HG03521 (cell line): ENCODE results near the gene SCMH1.
A peak's percentile ranks its signal among the peaks of the same experiment; 100 is the strongest.

Experiments used
- ATAC-seq: cut with Tn5 transposase; IDR thresholded peaks from one replicate; pipeline ENCODE4 v1.9.1; 2021; ENCODE audit warnings: mild to moderate bottlenecking, moderate library complexity; ENCODE audit not compliant: unreplicated experiment

The SCMH1 gene

DNA sequence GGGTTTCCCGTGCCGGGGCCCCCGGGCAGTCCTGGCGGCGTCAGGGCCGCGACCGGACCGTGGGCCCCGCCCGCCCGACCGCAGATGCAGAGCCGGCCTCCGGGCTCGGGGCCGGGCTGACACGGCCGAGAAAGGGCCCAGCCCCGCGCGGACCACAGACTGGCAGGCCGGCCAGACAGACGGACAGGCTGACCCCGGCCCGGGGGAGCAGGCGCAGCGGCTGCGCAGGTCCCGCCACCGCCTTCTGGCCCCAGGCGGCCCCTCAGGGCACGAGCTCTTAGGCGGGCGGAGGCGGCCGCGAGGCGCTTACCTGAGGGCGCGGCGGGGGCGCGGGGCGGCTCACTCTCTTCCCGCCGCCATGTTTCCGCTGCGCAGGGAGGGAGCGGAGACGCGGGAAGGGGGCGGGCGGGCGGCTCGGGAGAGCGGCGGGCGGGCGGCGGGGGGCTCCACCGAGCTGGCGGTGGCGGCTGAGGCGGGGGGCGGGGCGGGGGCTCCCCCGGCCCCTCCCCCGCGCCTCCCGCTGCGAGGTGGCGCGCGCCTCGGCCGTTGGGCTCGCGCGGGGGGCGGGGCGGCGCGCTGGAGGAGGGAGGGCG, at the start of gene SCMH1:
Gene SCMH1 (minus strand): TSS at position 558 of the 593 bp plus-strand sequence. CDS start 56,173 bp downstream, outside the sequence.
- ATAC-seq, result peak; percentile 39

DNA sequence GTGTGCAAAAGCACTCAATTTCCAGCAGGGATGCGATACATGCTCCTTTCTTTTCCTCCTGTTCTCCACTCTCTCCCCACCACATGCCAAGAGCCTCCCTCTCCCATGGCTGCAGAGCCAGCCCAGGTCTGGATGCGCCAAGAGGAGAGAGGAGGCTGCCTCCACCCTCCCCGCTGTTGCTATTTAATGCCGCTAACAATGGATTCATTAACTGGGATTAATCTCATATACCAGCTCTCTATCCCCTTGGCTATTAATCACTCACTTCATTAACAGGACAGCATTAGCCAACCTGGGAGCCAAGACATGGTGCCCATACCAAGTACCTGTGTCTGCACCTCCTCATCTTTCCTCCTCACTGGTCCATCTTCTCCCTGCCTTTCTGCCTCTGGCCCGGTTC, 49.1 kb upstream of the SCMH1 start:
- ATAC-seq, result no peak

DNA sequence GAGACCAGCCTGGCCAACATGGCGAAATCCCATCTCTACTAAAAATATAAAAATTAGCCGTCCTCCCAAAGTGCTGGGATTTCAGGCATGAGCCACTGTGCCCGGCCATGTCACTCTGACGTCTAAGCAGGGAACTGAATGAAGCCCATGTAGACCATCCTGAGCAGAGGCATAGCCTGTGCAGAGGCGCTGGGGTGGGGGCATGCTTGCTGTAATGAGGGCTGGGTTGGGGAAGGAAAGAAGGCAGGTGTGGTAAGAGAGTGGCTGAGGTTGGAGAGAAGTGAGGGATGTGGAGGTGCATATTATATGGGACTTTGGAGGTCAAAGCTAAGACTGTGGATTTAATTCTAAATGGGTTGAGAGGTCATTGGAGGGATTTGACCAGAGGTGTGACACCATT, 47.1 kb upstream of the SCMH1 start:
- no peak for ATAC-seq

DNA sequence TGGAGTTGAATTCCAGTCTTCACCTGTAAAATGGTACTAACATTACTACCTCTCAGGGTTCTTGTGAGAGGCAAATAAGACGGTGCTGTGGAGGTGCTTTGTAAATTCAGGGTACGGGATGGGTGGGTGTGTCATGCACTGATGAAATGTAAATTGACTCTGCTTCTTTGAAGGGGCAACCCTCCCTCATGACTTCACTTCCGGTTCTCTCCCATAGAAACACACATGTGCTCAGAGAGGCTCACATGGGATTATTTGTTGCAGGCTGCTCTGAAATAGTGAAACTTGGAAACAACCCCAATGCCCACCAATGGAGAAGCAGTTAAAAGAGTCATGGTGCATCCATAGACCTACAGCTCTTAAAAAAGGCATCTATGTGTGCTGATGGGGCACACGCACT, 44.9 kb upstream of the SCMH1 start:
- ATAC-seq, result no peak

DNA sequence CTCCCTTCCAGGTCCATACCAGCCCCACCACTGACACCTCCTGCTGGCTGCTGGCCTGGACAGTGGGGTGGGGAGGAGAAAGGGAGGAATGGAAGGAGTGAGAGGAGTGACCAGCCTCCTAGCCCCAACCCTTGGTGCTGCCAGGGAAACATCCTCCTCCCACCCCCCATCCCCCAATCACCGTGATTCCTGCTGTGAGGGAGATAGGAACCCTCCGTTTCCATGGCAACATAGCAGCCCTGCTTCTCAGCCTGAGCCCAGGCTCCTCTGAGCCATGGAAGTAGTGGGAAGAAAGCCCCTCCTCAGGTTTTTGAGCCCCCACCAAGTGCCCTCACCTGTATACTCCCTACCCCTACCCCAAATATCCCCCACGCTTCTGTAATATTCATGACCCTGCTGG, 44.4 kb upstream of the SCMH1 start:
- no peak for ATAC-seq

DNA sequence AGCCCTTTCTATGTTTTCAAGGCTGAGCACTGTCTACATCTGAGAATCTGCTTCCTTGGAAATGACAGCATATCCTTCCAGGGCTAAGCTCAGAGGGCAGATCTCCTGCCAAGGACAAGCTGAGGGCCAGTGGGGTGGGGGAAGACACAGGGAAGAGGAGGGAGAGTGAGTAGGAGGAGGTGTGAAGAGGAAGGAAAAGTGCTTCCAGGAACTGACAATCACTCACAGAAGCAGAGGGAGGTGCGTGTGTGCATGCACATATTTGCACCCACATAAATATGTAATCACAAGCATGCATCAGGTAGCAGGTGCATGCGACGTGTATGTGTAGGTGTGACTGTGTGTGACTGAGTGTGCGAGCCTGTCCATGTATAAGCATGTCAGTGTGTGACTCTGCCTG, 43.7 kb upstream of the SCMH1 start:
- no peak for ATAC-seq

DNA sequence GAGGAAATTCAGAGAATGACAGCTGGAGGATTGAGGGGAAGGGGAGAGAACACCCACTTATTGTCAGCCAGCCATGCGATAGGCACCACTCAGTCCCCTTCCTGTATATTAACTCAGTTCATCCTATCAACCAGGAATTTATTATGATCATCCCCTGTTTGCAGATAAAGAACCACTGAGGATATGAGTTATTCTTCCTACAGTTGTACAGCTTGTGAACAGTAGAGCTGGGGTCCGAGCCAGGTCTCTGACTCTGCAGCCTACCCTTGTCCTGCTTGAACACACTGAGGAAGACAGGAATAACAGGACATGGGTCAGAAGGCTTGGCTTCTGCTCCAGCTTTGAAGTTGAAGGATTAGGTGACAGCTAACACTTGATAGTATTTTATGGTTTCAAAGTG, 42.0 kb upstream of the SCMH1 start:
- ATAC-seq, result no peak

DNA sequence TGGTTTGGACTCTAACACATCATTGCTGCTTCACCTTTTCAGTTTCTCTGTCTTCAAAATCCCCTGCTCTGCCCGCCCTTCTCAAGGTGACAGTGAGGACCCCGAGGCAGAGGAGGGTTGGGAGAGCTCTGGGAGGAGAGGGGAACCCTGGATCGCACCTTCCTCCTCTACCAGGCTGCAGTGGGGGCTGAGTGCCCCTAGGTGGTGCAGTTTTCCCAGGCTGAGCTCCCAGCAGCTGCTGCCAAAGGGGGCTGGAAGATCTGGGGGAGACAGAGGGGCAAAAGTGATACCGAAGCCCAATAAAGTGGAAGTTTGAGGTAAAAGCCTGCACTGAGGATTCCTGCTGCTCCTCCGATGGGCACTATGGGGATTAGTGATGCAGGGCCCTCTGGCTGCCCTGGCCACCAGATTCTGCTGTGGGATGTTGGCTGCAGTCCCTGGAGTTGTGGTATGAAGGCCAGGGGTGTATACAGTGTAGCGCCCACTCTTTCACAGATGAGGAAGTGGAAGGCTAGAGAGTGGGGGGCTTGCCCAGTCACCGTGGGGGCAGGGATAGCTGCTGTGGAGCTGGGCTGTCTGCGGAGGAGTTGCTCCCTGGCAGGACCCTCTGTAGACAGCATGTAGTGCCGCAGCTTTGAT, 40.7 kb upstream of the SCMH1 start:
- no peak for ATAC-seq

DNA sequence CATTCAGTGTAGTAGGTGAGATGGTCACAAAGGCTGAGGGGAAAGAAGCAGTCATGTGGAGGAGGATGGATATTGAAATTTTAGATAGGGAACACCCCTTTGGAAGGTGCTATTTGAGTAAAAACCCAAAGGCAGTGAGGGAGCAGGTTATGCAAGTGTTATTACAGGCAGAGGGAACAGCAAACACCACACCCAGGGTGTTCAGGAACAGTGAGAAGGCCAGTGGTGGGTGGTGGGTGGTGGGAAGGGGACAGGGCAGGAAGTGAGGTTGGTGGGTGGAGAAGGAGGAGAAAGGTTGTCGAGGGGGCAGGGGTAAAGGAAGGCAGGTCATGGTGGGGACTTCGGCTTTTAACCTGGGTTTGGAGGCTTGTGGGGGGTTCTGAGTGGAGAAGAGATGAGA, 39.2 kb upstream of the SCMH1 start:
- ATAC-seq, result no peak

DNA sequence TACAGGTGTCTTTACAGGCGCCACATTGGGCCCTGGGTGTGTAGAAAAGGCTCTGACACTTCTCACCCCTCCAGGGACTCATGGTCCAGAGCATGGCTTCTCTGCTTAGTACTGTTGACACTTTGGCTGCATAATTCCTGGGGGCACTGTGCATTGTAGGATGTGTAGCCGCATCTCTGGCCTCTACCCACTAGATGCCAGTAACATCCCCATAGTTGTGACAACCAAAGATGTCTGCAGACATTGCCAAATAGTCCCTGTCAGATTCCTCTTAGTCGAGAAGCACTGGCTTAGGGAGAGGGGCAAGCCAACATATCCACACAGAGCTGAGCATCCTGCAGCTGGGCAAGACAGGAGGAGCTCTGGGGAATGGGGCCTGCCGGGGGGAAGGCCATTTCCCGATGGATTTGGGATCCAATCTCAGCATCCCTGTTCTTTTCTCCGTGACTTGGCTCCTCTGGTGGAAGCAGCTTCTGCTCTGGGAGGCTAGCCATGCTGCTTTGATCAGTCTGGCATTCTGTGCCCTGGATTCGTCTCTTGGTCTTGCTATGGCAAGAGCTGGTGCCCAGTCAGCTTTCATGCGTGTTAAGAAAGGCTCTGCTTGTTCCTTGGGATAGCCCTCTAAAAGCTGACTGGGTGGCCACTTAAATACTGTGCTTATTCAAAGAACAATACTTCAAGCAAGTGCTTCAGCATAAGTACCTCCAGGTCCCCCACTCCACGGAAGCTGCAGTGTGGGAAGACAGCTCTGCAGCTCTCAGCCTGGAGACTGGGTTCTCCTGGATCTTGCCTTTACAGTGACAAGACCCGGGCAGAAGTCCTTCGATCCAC, 38.3 kb upstream of the SCMH1 start:
- ATAC-seq, result no peak

DNA sequence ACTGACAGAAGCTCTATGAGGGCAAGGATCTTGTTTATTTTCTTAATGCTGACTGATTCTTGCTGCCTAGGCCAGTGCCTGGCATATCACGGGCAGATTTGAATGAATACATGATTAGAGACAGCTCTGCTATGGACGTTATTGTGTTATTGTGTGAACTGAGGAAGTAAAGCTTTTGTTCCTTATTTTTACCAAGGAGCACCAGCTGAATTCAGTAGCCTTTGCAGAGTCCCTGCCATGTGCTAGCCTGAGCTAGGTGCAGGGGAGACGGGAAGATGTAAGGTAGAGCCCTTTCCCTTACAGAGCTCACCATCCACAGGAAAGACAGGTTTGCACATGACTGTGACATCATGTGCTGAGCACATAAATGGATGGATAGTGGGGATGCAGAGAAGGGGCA, 36.0 kb upstream of the SCMH1 start:
- no peak for ATAC-seq

DNA sequence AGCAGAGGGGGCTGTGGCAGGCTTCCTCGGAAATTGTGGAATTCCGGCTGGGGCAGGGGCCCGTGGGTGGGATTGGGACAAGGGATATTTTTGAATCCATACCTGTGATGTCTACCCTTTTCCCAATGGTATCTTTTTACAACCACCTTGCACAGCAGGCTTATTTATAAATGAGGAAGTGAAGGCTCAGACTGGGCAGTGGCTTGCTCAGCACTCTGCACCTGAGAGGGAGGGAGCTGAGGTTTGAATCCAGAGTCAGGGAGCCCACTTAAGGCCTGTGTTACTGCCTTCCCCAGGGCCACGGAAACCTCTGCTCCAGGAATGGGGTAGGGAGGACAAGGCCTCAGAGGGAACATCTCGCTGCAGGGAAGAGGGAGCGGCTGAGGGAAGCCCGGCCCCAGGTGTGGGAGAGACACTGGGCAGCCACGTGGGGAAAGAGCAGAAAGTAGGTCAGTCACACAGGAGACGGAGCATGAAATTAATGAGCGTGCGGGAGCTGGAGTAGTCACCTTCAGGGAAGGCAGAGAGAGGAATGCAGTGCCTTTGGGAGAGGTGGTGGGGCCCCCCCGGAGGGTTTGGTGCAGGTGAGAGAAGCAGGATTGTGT, 35.4 kb upstream of the SCMH1 start:
- no peak for ATAC-seq

DNA sequence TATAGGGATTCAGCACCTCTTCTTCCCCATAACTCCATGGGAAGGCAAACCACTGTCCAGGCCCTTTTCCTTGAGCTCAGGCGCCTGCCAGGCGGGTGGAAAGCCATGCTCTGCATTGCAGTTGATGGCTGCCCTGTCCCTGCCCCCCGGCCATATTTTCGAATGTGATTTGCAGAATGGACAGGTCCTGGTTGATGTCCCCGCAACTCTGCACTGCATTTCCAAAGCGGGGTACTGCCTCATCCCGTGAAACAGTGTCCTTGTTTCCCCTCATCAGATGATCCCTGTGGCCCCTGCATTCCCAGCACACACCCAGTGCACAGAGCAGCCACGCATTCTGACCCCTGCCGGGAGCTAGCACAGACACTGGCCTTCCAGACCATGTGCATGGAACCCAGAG, 33.7 kb upstream of the SCMH1 start:
- no peak for ATAC-seq

DNA sequence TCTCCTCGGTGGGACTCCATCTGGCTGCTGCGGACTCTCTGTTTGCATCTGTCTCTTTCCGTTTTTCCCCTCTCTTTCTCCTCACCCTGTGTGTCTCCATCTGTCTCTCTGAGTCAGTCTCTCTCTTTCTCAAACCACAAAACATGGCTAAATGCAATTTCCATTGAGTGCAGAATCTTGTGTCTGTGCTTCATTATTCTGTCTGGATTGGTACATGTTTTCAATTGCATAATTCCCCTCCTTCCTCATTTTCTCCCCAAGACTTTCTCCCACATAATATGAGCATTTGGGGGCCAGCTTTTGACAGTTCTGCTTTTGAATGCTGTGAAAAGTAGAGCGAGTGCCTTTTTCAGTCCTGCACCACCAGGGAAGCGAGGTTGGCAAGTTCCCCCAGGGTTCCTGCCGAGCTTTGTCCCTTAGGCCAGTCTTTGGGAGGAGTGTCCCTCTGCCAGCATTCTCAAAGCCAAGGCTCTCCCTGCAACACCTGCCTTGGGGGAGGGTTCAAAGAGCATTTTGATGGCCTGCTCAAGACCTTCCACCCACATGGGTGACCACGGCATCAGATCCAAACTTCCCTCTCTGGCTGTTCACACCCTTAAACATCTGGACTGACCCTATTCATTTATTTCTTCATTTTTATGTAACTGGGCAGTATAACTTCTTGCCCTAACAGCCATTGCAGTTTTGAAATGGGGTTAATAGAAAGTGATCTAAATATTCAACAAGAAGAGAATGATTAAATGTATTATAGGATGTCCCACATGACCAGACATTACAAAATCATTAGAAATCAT, 32.8 kb upstream of the SCMH1 start:
- ATAC-seq, result no peak

DNA sequence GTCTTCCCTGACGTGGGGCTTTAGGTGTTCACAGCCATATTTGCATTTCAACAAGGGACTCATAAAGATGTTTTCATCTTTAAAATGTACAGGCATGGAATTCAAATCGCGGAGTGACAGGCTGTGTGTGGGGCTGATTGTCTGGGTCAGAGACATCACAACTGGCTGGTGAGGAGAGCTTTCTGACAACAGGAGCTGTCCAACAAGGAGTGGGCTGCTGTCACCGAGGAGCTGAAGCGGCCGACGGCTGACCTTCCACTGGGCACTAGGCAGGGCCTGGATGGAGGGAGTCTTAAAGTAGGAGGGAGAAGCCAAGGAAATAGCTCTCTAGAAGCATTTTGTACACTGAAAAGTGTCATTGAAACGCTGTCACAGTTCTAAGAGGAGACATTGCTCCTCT, 30.5 kb upstream of the SCMH1 start:
- no peak for ATAC-seq

DNA sequence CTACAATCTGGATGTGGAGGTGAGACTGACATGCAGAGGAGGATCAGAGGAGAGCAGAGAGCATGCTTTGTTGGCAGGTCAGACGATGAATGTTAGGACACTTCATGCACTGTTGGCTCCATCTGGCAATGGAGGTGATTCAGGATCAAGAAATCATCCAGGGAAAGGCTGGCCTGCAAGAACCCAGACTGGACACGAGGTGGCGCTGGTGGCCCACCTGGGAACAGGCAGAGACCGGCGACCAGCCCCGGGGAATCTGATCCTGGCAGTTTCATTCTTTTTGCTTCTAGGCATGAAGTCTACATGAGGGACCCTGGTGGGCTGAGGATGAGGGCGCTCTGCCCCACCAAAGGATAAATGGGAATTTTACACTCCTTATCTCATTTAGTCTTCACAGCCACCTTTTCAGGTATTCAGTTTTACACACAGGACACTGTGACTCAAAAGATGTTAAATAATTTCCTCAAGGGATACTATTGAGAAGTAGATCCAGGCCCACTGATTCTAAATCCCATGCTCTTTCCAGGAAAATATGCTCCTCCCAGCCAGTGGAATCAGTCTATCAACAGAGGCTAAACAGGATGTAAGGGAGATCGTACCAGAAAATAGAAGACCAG, 26.2 kb upstream of the SCMH1 start:
- no peak for ATAC-seq

DNA sequence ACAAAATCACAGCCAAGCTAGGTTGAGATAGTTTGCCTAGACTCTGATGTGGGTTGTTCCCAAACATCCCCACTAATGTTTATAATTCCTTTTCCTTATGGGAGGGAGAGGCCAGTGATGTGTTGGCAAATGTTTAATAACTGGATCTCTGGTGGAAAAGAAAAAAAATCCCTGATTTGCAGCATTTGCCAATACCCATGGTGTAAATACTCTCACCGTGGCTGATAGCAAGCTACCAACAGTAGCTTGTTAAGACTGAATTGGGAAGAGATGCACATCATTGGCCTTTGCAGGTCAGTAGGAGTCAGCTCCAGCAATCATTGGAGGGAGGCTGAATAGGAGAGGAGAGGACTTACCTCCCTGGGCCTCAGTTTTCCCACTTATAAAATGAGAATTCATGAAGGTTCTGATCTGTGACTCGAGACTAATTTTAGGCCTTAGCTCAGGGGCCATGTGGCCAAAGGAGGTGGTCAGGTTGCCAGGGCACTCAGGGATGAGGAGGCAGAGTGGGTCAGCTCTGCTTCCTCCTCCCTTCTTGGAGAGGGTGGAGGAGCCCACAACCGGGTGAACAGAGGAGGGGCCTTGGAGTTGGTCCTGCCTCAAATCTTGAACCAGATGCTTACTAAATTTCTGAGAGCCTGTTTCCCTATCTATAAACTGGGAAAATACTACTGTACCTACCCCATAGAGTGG, 20.0 kb upstream of the SCMH1 start:
- no peak for ATAC-seq

DNA sequence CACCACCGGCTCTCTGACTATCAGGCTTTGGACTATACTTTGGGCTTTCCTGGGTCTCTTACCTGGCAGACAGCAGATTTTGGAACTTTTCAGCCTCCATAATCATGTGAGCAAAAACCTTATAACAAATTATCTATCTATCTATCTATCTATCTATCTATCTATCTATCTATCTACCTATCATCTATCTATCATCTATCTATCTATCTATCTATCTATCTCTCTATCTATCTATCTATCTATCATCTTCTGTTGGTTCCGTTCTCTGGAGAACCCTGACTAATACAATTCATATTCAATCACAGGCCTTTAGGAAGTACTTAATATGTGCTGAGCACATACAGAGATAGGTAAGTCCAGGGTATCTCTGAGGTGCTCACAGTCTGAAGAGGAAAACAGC, 18.7 kb upstream of the SCMH1 start:
- ATAC-seq, result no peak

DNA sequence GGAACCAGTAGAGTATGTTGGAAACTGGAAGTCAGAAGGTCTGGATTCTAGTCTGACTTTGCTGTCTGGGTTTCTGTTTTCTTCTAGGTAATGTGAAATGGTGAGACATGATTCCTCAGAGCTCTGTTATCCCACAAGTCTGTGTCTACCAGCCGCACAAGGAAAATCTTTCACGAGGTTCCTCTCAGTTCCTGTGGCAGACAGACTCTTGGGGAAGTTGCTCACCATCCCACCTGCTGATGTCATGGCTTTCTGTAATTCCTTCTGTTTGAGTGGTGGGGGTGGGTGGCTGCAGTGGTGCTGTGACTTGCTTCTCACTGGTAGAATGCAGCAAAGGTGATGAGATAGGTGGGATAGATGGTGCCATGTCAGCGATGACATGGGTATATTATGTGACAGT, 17.1 kb upstream of the SCMH1 start:
- no peak for ATAC-seq

DNA sequence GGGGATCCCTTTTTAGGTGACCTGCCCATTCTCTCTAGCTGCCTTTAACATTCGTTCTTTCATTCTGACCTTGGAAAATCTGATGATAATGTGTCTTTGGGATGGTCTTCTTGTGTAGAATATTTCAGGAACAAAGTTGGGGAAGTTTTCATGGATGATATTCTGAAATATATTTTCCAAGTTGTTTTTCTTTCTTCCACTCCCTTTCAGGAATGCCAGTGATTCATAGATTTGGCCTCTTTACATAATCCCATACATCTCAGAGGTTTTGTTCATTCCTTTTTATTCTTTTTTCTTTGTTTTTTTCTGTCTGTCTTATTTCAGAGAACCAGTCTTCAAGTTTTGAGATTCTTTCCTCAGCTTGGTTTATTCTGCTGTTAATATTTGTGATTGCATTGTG, 13.9 kb upstream of the SCMH1 start:
- no peak for ATAC-seq
